Middle frontal gyrus (tissue), 1 donor: ENCODE results near the gene TMEM259.

ENCODE experiments used
- DNase-seq: peaks from one replicate; pipeline ENCODE4 v3.0.0-alpha.2; 2015; ENCODE audit warnings: low spot score; ENCODE audit errors: extremely low spot score

Gene TMEM259

GRCh38 chr19:963486-963951 is 57.4 kb downstream of the TMEM259 start:
- no peak for DNase-seq

- no peak for DNase-seq
Observed at GRCh38 chr19:962683-963400, 58.1 kb downstream of the TMEM259 start.

GRCh38 chr19:961866-962620 is 58.9 kb downstream of the TMEM259 start:
- DNase-seq = no peak

- no peak for DNase-seq
Observed at GRCh38 chr19:960601-960938, 60.4 kb downstream of the TMEM259 start.

GRCh38 chr19:960020-960419 is 60.9 kb downstream of the TMEM259 start:
- DNase-seq = no peak
